Measurements from ENCODE around the gene ATP8B4.

The ATP8B4 gene

DNA sequence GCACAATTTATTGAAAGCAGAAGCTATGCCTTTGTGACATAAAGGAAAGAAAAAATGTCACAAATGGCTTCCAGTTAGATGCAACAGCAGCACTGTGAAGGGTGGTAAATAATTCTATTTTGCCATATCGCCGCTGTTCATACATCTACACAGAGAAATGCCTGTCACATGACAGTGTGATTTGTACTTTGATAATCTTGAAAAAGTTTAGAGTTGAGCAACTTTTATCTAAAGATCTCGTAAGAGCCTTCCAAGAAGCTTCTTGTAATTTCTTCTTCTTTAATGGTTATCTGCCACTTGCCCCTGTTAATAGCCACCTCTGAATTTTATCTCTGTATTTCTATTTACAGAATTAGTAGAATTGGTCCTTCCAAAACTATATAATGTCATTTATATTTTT is 192.3 kb downstream of the ATP8B4 start:
- DNase-seq: no peak

DNA sequence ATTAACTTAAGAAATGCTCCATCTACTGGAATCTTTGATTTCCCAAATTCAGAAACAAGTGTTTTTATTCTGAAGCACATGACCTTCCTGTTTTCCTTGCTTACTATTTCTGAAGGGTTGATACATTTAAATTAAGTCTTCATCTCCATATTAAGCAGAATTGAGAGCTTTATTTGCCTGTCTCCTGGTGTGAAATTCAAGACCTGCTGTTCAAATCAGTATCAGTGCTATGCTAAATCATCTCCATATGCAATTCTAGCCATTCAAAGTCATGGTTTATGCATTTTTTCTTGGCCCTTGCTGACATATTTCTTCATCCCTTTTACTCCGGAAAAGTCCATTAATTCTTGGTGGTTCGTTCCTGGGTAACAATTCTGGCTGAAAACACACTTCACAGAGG is 195.4 kb downstream of the ATP8B4 start:
- DNase-seq: no peak

DNA sequence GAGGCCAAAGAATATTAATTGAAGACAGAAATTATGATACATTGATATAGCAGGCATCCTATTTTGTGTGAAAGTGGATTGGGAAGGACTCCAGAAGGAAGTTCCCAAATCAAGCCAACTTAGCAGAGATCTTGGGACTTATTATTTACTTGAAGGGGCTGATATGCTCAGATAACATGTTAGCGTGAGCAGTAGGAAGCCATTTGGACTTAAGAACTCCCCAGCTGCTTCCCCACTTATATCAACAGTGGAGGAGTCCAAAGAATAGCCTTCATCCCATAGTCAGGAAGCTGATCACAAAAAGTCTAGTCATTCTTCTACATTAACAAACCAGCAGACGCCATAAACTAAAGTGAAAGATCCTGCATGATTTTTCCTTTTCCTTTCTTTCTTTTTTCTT is 200.0 kb downstream of the ATP8B4 start:
- DNase-seq: no peak

DNA sequence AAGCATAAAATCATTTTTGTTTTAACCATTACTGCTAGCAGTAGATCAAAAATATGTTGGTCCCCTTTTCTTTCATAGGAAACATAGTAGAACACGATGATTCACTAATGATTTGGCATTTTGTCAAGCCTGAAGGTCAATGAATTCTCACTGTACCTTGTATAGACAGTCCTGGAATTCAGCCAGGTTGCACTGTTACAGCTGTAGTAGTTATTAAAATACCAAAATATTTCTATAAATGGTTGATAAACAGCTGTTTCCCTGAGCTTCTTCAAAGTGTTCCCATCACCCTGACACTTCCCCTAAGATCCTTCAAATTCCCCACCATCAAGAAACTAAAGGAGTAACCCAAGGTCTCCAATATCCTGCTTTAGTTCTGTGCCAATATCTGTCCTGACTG is 200.9 kb downstream of the ATP8B4 start:
- no peak for DNase-seq

DNA sequence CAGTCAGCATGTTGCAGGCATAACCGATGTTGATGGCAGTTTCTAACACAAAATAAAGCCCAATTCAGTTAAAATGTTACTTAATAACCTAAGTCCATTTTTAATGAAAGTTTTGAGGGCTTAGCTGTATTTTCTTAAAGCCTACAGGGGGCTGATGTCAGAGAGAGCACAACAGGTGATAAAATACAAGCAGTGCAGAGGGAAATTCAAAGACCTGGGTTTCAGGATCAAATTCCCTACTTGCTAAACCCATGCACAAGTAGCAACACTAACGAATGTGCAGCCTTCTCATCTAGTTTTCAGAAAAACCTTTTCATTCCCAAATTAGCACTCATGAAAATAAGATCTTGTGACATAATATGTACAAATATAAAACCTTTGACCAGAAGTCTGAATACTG is 202.0 kb downstream of the ATP8B4 start:
- no peak for DNase-seq

DNA sequence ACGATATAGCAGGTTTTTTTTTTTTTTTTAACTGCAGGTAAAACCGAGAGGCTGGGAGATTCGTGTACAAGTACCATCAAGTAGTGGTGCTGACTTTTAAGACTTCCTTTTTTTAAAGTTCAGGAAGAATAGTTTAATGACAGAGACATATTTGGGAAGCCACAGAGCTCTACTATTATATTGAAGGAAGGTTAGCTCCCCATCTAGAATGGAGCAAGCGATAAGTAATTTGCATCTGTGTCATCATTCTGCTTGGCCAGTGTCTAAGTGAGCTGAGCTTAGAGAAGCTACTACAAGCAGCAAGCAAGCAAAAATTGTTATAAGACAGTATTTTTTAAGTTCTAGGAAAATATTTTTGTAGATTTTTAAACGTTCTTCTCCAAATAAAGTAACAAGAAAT is 203.2 kb downstream of the ATP8B4 start:
- DNase-seq: no peak

DNA sequence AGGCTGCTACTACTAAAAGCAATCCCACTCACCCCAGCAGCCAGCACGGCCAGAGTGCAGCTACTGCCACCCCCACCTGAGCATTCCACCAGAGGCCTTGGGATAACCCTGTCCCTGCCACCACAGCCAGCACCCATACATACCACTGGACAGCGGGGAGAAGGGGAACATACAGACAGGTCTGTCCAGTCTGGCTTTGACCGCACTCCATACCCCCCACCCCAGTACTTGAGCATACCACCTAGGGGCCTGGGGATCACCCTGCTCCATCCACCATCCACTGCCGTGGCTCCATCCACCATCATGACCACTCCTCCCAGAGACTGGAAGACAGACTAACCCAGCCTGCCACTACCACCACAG is 210.1 kb downstream of the ATP8B4 start:
- no peak for DNase-seq

DNA sequence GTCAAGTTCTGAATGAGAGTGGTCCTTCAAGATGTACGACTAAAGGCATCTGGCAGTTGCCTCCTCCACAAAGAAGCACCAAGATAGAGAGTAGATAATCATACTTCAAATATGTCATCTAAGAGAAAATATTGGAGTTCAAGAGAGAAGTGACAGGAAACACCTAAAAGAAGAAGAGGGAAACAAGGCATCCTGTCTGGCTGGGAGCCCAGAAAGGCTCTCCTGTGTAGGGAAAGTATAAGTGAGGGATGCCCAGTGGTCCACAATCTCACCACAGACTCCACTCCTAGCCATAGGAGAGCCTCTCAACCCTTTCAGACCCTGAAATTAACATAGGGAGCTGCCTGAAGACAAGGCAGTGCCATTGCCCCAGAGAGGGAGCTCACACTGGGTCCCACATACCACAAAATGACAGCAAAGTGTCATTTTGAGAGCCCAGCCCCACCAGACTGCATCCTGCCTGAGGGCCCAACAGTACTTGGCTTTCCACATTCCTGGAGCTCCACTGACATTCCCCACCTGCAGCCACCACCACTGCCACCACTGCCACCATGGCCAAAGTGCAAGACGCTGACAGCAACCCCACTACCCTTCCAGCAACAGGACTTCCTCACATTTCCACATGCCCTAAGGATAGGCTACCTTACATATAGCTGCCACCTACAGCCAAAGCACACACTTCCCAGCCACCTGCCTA is 210.6 kb downstream of the ATP8B4 start:
- DNase-seq: no peak

DNA sequence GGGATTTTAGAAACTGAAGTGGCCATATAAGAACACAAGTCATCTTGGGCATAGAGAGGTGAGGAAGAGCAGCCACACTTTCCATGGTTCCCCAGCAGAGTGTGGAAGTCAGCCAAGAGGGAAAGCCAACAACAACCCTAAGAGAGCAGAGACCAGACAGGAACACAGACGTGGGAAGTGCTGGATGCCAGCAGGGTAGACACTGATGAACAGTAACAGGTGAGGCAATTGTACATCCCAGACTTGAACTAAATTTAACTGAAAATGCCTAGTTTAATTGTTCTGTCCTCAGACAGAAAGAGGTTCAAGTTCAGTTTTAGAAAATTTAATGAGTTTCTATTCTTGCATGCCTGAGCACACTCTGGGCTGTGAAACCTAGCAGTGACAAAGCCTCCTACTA is 212.1 kb downstream of the ATP8B4 start:
- no peak for DNase-seq

DNA sequence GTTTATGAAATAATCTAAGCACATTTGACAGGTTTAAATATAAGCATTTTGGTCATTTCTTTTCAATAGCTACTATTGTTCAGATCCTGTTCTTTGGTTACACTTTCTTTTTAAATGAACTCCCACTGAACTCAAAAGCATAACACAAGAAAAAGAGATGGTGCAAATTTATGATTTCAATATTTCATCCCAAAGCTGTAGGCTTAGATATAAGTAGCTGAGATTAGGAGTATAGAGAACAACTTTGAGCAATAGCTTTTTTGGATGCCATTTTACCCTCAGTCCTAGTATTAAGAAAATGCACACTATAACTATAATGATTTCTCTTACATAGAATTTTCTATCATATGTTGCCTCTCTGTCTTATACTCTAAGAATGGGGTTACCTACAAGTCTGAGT is 213.8 kb downstream of the ATP8B4 start:
- no peak for DNase-seq

DNA sequence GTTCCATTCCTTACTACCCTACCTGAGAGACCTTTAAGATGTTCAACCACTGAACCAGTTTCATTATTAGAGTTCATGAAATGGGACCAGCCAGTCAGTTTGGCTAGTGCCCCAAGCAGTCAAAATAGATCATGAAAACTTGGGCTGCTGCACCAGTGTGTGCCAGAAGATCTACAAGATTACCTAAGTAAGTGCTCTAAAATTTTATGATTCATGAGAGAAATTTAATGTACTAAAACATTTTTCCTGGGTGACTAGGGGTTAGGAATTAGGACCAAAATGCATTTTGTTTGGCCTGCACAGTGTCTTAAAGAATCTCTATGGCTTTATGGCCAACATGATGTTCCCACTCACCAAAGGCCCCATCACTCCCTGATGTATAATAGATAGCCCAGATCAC is 214.7 kb downstream of the ATP8B4 start:
- no peak for DNase-seq

DNA sequence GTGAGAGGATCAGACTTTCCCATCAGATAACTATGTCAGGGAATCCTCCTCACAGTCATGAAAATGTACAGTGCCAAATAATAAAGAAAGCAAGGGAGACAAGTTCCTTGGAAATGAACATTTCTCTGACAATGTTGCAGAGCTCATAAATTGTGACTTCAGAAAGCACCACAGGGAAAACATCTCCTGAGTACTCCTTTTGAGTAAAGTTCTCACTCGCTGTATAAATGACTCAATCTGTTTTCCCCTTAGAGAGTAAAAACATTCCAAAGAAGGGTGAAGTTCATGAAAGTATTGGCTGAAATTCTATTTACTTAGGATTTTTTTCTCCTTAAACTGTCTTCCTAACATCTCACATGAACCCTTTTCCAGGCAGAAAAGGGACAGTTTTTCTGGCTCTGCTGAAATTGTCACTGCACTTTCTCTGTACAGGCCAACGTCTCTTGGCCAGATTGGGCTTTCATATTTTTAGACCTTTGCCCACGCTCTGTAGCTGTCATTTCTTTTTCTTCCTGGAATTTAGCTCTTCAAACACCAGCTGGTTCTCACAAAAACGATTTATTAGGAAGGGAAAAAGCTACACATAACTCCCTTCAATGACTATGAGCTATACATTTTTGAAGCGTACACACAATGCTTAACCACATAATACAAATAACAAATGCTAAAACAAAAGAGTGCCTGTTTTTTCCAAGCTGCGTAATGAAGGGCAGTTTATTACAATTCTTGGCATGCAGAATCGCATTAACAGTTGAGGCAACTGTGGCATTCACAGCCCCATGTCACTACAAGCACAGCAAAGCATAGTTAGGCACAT is 216.1 kb downstream of the ATP8B4 start:
- no peak for DNase-seq

DNA sequence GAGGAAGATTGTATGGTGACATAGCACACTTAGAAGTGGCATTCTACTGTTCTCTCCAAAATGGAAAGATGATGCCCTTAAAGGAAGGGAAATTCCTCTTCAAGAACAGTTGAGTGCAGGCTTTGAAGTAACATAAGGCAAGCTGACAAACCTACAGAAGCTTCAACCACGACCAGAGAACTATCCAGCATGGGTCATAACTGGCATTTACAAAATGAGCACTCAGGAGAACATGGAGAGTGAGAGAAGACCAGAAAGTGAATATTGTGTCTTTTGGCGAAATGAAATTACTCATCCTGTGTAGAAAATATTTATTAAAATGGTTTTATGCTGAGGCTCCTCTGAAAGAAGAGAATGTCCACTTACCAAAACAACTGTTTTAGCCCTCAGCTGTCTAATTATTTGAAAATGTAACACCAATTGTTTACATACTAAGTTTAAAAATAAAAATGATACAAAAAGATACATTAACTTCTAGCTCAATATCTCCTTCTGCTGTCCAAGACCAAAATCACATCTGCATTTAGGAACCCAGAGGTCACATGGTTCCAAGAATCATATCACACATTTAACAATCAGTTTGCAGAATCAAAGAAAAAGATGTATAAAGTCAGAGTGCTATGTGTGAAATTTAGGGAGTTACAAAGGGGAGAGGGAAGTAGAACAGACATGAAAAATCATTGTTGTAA is 216.9 kb downstream of the ATP8B4 start:
- DNase-seq: no peak

DNA sequence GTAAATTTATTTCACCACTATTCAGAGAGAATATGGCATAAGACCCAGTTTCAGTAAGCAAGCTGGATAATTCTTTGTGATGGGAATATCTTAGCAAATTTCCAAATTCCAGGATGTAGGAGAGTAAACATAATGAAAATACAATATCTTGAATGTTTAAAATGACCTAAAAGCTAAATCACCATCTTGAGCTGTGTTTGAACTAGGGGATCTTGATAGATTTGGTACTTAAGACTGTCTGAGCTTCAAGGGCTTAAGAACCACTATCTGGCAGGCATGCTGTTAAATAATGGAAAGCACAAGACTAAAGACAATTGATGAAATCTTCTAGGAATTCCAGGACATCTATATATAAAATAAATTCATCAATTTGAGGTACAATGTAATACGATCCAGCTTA is 217.7 kb downstream of the ATP8B4 start:
- no peak for DNase-seq

DNA sequence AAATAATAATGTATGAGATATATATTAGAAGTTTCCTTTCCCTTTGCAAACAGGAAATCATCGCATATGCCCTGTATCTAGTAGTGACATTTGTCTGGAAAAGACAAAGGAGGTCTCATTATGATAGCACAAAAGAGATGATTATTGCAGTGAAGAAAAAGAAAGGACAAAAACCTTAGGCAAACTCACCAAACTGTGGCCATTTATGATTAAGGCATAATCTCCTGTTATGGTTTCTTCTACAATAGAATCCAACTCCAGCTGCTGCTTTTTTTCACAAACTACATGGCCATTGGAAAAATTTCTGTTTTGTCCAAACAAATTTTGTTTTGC is 218.2 kb downstream of the ATP8B4 start:
- DNase-seq: no peak

DNA sequence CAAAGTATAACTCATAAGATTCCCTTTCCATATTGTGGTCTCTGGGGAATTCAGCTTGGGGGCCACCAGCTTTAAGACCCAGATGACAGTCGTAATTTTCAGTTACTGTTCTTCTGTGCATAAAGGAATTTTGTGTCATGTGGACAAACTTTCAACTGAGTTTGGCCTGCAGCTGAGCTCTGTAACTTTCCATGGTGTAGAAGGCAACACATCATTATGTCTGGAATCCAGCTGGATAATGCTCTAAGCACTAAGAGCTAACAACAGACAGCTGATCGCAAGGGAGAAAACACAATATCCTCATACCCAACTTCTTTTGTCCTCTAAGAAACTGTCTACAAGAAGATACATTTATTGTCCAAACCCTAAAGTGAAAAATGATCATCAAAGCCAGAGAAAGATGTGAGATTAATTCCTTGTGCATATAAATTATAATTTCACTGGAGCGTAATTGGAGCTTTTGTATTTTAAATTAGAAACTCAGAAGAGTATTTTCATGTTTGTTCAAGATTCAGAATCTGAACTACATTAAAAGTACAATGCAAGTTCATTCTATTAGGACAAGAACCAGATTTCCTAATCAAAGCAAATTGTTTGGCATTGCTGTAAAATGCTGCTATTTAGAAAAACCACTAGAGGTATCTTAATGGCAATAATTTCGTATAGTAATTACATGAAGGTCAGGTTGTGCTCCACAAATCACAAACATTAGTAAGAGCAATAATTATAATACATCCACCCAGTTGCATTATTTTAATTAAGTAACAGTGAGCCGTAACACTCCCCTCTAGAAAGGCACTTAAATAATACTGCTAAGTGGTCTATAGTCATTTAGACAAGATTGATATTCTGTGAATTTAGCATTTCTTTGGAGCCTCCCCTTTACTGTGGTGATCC is 218.8 kb downstream of the ATP8B4 start:
- DNase-seq: no peak

DNA sequence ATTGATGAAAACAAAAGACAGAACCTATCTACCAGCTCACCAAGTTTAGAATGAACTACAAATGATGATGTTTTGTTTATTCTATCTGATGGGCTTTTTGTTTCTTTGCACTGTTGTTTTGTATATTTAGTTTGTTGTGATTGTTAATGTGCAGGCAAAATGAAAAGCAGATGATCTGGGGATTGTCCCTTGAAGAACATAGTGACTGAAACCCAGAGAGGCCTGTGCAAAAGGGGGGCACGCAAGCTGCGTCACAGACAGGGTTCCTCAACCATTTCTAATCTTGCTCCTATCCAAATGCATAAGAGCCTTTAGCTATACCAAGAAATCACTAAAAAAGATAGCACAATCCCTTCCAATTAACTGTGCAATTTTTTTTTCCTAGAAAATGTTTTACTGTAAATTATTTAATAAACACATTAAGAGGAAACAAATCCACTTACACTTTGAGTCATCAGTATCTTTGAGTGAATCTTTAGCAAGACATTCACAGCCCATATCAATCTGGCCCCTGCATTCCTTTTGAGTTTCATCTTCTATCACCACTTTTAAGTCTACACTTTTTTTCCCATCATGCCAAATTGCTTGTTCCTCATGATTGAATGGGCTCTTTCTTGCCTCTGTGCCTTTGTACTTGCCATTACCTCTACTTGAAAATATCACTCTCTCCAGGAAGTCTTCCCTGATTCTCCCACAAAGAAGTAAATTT is 220.3 kb downstream of the ATP8B4 start:
- no peak for DNase-seq

DNA sequence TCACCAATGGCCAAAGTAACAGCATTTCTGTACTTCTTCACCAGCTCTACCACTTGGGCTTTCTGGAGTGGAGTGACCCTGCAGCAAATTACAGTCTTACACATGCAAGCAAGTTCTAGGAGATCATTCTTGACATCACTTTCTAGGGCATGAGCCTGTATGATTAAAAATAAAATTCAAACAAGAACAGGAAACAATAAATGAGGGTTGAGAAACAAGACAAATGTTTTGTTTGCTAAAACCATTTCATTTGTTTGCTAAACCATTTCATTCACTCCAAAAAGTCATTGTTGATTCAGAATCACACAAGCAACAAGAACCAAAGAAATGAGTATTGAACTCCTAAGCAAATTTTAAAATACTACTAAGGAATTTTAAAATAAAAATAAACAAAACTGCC is 220.9 kb downstream of the ATP8B4 start:
- no peak for DNase-seq

DNA sequence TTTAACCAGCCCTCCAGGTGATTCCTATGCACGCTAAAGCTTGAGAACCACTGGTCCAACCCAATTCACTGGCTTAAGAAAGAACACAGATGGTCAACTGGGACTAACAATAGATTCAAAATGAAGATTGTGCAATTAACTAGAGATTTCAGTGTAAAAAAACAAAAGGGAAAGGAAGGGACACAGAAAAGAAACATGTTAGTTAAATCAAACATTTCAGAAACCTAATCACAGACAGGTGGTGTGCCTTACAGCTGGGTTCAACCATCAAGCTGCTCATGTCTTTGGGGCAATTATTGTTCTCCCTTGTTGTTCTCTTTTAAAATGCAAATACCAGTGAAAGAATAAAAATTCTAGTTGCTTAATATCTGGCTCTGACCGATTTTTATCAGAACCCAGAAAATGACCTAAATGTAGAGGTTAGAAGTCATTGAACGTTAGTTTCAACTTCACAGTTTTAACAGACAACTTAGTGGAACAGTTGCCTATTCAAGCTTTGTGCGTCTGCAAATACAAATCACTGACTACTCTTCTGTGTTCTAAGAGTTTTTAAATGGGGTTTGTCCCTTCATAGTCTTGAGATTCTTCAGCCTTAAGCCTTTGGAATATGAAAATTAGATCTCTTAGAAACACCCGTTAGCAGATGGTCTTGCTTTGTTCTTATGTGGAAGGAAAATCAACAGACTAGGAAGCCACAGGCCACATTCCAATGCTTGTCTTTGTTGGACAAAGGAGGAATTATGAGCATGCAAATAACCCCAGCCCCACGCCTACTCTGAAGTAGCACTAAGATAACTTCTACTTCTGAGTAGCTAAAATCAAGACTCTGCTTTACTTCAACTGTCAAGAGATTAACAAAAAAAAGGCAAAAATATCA is 223.4 kb downstream of the ATP8B4 start:
- no peak for DNase-seq

DNA sequence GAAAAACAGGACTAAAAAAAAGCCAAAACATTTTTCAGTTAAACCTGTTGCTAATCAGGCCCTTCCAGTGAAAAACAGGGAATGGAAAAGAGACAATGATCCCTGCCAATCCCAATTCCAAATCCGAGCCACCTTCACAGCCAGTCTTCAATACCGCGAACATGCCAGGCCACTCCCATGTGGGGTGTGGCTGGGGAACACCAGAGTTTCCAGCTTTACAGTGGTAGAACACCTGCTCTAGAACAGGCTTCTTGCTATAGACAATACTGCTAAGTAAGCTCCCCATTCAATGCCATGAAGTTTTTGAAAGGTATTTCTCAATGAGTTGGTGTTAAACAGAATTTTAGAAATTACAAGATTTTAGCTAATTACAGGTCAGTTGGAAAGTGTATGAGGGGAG is 228.3 kb downstream of the ATP8B4 start:
- no peak for DNase-seq

DNA sequence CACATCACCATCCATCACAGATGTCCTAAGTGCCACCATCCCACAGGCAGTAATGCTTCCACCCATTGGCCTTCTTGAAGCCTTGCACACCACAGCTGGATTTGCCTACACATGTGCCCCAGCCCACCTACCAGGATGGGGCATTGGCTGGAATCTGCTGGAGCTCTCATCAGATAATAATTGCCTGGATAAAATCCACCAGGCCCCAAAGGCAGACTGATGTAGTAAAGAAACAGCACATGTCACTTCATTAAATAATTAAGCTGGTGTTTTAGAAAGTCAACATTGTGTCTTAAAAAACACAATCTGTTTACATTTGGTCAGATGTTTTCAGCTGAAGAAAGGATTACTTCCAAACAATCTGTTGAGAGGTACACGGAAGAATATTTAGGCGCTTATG is 229.5 kb downstream of the ATP8B4 start:
- DNase-seq: no peak

DNA sequence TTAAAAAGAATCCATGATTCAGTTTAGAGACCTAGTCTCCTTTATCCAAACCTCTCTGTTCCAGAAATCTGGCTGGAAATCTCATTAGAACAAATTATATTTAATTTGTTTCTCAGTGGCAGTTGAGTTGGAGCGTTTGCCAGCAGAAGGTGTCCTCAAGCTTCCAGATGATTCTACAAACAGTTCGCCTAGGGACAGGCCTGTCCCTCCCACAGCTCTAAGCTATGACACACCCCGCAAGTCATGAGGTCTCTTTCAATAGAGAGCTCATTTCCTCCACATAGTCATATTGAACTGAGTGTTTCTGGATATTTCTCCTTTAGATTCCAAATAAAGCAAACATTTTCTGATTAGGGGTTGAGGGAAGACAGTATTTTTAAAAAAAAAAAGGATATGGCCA is 230.3 kb downstream of the ATP8B4 start:
- DNase-seq: no peak
